HEK293 (cell line): ENCODE results near the gene MPP7.
A peak's percentile ranks its signal among the peaks of the same experiment; 100 is the strongest.

Experiments
- CTCF ChIA-PET: fragments of 350-600 bp; formaldehyde crosslinking; extraction: SDS; loops from one replicate; lab custom pipeline; 2021; ENCODE audit warnings: antibody characterized with exemption; lab: Yijun Ruan, JAX
- POLR2A ChIA-PET: fragments of 300-600 bp; formaldehyde crosslinking; extraction: SDS; loops from one replicate; lab custom pipeline; 2020; ENCODE audit warnings: antibody characterized with exemption, inconsistent platforms; lab: Yijun Ruan, JAX
- H3K27ac ChIP-seq: fragments of 200-500 bp; sonication (Bioruptor generic); 2 replicates; pipeline ENCODE4 v1.5.1; 2014; ENCODE audit warnings: low read depth, low read length, control low read depth, inconsistent platforms; ENCODE audit errors: extremely low read depth
- H3K36me3 ChIP-seq, 2 experiments: fragments of 200-500 bp in 1 of 2; sonication (Bioruptor generic) in 1 of 2; 1 replicate in 1 of 2; 2 replicates in 1 of 2; pipeline ENCODE4 v1.5.1; 2014 to 2017; ENCODE audit warnings: inconsistent platforms in 2 of 2, low read length in 2 of 2; ENCODE audit not compliant: control insufficient read depth in 2 of 2, insufficient read depth in 1 of 2
- H3K4me1 ChIP-seq: fragments of 200-500 bp; sonication (Bioruptor generic); 2 replicates; pipeline ENCODE4 v1.5.1; 2014; ENCODE audit warnings: mild to moderate bottlenecking, low read length, inconsistent platforms; ENCODE audit not compliant: control insufficient read depth, insufficient read depth
- H3K4me3 ChIP-seq: 2 replicates; pipeline ENCODE4 v1.5.1; 2011; ENCODE audit warnings: low read depth, mild to moderate bottlenecking, control low read depth, low read length, moderate library complexity
- H3K9me3 ChIP-seq: fragments of 200-500 bp; sonication (Bioruptor generic); 2 replicates; pipeline ENCODE4 v1.5.1; 2014; ENCODE audit warnings: low read depth, low read length, inconsistent platforms; ENCODE audit not compliant: control insufficient read depth, insufficient read depth
- GFI1B ChIP-seq: fragments of 450-650 bp; formaldehyde crosslinking; IDR thresholded peaks from 2 replicates; pipeline ENCODE4 v1.5.1; 2016; ENCODE audit warnings: missing biosample characterization, missing genetic modification characterization
- HIC1 ChIP-seq: fragments of 450-650 bp; formaldehyde crosslinking; IDR thresholded peaks from 2 replicates; pipeline ENCODE4 v1.5.1; 2016; ENCODE audit warnings: missing biosample characterization, missing genetic modification characterization
- HOXA7 ChIP-seq: sonication (generic); formaldehyde crosslinking; IDR thresholded peaks from 2 replicates; pipeline ENCODE4 v1.8.1; 2022; ENCODE audit warnings: missing genetic modification reagents, borderline replicate concordance
- SCRT1 ChIP-seq: fragments of 450-650 bp; formaldehyde crosslinking; IDR thresholded peaks from 2 replicates; pipeline ENCODE4 v1.5.1; 2016; ENCODE audit warnings: missing biosample characterization, missing genetic modification characterization, borderline replicate concordance
- SP2 ChIP-seq: fragments of 450-650 bp; formaldehyde crosslinking; IDR thresholded peaks from 2 replicates; pipeline ENCODE4 v1.5.1; 2016; ENCODE audit warnings: missing biosample characterization, missing genetic modification characterization
- ZBTB10 ChIP-seq: fragments of 450-650 bp; formaldehyde crosslinking; IDR thresholded peaks from 2 replicates; pipeline ENCODE4 v1.5.1; 2016; ENCODE audit warnings: missing biosample characterization, missing genetic modification characterization
- ZBTB20 ChIP-seq: fragments of 450-650 bp; formaldehyde crosslinking; IDR thresholded peaks from 2 replicates; pipeline ENCODE4 v1.5.1; 2016; ENCODE audit warnings: missing biosample characterization, missing genetic modification characterization
- ZBTB26 ChIP-seq: fragments of 450-650 bp; formaldehyde crosslinking; optimal IDR thresholded peaks from 2 replicates; pipeline ENCODE3; 2016; ENCODE audit warnings: missing biosample characterization, mild to moderate bottlenecking, missing genetic modification characterization
- ZNF16 ChIP-seq: fragments of 450-650 bp; formaldehyde crosslinking; IDR thresholded peaks from 2 replicates; pipeline ENCODE4 v1.5.1; 2016; ENCODE audit warnings: low read depth, missing biosample characterization, missing genetic modification characterization
- ZNF362 ChIP-seq: fragments of 450-650 bp; formaldehyde crosslinking; IDR thresholded peaks from 2 replicates; pipeline ENCODE4 v1.5.1; 2016; ENCODE audit warnings: missing biosample characterization, missing genetic modification characterization
- ZNF37A ChIP-seq: fragments of 450-650 bp; IDR thresholded peaks from 2 replicates; pipeline ENCODE4 v1.5.1; 2018; ENCODE audit warnings: missing biosample characterization, missing genetic modification characterization
- ZNF501 ChIP-seq: fragments of 450-650 bp; formaldehyde crosslinking; IDR thresholded peaks from 2 replicates; pipeline ENCODE4 v1.5.1; 2016; ENCODE audit warnings: missing biosample characterization, missing genetic modification characterization
- ZNF692 ChIP-seq: fragments of 450-650 bp; formaldehyde crosslinking; IDR thresholded peaks from 2 replicates; pipeline ENCODE4 v1.5.1; 2016; ENCODE audit warnings: missing biosample characterization, missing genetic modification characterization
- ZSCAN30 ChIP-seq: fragments of 450-650 bp; IDR thresholded peaks from 2 replicates; pipeline ENCODE4 v1.5.1; 2018; ENCODE audit warnings: missing biosample characterization, mild to moderate bottlenecking, missing genetic modification characterization, moderate library complexity

MPP7 gene

GRCh38 chr10:28326516-28327490 is 23.9 kb upstream of the MPP7 start:
- H3K9me3 ChIP-seq = no peaks in the 10 kb centered on the region
- no peaks in the 10 kb centered on the region for H3K36me3 ChIP-seq
- no peak overlapping the region for H3K4me3 ChIP-seq
- no peak overlapping the region; the same call in 1 of the 2 replicates for H3K27ac ChIP-seq
- ChIA-PET CTCF (interaction anchor here (0.6 to 4.3 kb wide), 5 partner anchors 54 to 957 kb away, joined by 3 to 29 read pairs (median 5); no protein-coding TSS in a partner anchor), POLR2A (interaction anchor here (0.6 to 1.7 kb wide), 4 partner anchors 22 to 350 kb away, joined by 3 to 11 read pairs (median 6); partner anchors contain the start of genes BAMBI and MPP7)
- TF ChIP-seq ZBTB20 (tag by site-specific recombination) = peak; percentile 73
- TF ChIP-seq ZNF362 (tag by site-specific recombination) = peak; percentile 96
- TF ChIP-seq ZBTB26 (tag by site-specific recombination) = no peak
- no peak for TF ChIP-seq ZNF16 (tag by site-specific recombination)
- TF ChIP-seq ZNF501 (tag by site-specific recombination) = no peak
- peak; percentile 62 for TF ChIP-seq ZNF692
- no peak for TF ChIP-seq ZSCAN30 (tag by site-specific recombination)
- no peak for TF ChIP-seq ZNF37A (tag by site-specific recombination)
- TF ChIP-seq, all 188 proteins: peak for 3
- H3K4me1 ChIP-seq = peaks cover 12% of the 10 kb centered on the region

GRCh38 chr10:28320799-28321198 is 17.9 kb upstream of the MPP7 start:
- ChIA-PET POLR2A (interaction anchor here (0.6 to 2.1 kb wide), 2 partner anchors 18 to 96 kb away, joined by 3 to 6 read pairs; partner anchors contain the start of gene MPP7), CTCF (interaction anchor here (0.6 kb wide), 1 partner anchor 24 kb away, joined by 3 read pairs; no protein-coding TSS in a partner anchor)
- no peak overlapping the region for H3K4me3 ChIP-seq

GRCh38 chr10:28320090-28320489 is 17.2 kb upstream of the MPP7 start:
- ChIA-PET CTCF (no interaction called here), POLR2A (interaction anchor here (2.1 kb wide), 1 partner anchor 17 kb away, joined by 6 read pairs; the partner anchor contains the start of gene MPP7)
- Histone ChIP-seq H3K4me3 (no peak overlapping the region), H3K4me1 (no peaks in the 10 kb centered on the region), H3K36me3 (no peaks in the 10 kb centered on the region), H3K9me3 (no peaks in the 10 kb centered on the region), H3K27ac (no peak overlapping the region)
- TF ChIP-seq GFI1B (tag by site-specific recombination) = no peak
- TF ChIP-seq ZBTB10 (tag by site-specific recombination) = no peak
- no peak for TF ChIP-seq HOXA7 (CRISPR knock-in tag)
- no peak for TF ChIP-seq SP2 (tag by site-specific recombination)
- TF ChIP-seq SCRT1 (tag by site-specific recombination) = no peak
- no peak for TF ChIP-seq ZNF501 (tag by site-specific recombination)

More at GRCh38 chr10:28320799-28321198, 17.9 kb upstream of the MPP7 start:
- H3K4me1 ChIP-seq = no peaks in the 10 kb centered on the region
- H3K27ac ChIP-seq = no peak overlapping the region
- no peak for TF ChIP-seq HIC1 (tag by site-specific recombination)
- no peaks in the 10 kb centered on the region for H3K36me3 ChIP-seq
- H3K9me3 ChIP-seq = no peaks in the 10 kb centered on the region
